ENCODE data around the gene SUPV3L1.
"Not testable (repeated sequence)": the region's sequence is repeated elsewhere in the genome, so short reads cannot be mapped to it uniquely, and the experiment has no call there.

Gene SUPV3L1

DNA sequence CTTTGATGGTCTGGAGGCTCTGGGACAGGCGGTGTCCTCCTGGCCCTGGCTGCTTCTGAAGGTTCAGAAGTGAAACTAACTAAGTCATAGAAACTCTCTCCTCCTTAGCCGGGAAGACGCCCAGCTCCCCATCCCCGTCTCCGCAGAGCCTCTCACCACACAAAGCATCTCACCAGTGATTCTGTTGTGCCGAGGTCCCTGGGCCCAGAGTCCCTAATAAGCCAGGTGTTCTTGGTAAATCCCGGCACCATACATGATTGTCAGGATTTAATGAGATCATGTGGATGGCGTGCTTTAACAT, 49.5 kb downstream of the SUPV3L1 start:
- no peak for DNase-seq

DNA sequence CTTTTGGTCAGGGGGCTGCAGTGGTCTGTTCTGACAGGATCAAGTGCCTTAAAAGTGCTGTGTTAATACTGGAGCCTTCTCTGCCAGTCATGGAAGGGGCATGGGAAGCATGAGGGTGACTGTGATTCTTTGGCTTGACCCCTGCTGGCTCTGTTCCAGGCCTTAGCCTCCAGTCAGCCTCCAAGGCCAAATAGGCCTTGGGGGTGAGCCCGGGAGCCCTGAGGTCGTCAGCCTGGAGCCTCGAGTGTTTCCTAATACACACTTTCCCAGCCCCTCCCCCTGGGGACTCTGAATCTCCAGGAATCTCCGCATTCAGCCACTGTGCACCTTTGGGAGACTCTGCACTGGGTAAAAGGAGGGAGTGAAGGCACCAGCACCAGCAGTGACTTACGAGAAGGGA, 50.1 kb downstream of the SUPV3L1 start:
- DNase-seq, result no peak

DNA sequence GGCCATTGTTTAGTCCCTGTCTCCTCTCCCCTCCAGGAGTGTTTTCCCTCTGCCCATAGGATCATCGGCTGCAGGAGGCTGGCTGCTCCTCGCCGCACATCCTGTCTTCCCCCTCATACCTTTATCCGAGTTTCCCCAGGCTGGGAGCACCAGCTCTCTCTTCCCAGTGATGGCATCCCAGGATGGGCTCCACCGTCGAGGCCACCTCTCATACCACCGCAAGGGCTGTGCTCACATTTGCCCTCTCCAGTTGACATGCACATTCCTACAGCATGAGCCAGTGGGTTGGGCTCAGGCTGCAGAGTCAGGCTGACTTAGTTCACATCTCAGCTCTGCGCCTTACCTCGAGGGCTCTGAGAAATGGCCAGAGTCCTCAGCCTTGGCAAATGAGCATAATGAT, 52.2 kb downstream of the SUPV3L1 start:
- no peak for DNase-seq

DNA sequence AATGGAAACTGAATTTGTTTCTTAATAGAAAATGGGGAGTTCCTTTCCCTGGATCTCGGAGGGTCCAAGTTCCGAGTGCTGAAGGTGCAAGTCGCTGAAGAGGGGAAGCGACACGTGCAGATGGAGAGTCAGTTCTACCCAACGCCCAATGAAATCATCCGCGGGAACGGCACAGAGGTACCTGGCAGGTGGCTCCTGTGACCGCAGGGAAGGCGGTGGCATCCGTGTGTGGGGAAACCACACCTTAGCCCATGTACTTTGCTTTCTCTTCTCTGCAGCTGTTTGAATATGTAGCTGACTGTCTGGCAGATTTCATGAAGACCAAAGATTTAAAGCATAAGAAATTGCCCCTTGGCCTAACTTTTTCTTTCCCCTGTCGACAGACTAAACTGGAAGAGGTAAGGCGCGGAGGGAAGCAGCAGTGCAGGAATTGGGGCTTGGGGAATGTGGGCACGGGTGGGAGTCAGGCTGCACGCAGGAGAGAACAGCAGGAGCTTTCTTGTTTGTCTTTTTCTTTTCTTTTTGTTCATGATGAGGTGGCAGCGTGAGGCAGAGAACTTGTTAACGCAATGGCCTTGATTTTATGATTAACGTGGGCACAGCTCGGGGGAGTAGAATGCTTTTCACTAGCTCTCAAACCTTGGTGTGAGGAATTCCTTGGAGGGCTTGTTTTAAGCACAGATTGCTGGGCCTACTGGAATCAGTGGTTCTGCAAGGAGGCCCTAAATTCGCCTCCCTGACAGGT, 52.9 kb downstream of the SUPV3L1 start:
- no peak for DNase-seq

DNA sequence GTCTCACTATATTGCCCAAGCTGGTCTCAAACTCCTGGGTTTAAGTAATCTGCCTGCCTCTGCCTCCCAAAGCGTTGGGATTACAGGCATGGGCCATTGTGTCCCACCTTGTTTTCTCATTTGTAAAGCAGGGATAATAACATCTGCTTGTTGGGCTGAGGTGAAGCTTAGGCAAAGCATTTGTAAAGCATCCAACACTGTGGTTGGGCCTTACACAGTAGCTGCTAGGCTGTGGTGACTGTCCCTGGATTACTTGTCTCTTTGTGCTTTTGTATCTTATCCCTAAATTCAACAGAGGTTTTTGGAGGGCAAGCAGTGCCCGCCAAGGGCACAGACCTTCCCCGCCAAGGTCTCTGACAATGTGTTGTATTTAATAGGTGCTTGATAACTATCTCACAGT, 54.4 kb downstream of the SUPV3L1 start:
- no peak for DNase-seq

DNA sequence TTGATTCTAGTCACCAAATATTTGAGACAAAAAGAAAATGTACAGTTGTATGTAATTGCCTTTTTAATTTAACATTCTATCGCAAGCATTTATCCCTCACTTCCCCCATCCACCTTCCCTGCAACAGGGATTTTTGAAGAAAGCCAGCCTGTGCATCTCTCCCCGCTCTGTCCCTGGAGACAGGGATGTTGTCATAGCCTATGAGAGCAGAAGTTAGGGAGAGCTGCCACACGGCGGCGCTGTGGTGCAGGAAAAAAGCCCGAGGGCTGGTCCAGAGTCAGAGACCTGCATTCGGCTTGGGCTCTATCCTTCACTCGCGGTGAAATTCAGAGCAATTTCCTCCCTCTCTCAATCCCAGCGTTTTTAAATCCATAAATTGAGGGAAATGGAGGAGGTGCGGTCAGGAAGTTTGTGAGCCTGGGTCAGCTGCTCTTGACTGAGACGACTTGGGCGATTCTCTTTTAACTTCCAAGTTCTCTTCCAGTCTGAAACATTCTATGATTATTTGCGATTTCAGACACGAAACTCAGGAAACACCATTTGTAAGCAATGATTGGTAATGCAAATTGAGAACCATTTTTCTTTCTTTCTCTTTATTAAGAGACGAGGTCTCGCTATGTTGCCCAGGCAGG, 57.6 kb downstream of the SUPV3L1 start:
- DNase-seq, result peak; percentile 65

DNA sequence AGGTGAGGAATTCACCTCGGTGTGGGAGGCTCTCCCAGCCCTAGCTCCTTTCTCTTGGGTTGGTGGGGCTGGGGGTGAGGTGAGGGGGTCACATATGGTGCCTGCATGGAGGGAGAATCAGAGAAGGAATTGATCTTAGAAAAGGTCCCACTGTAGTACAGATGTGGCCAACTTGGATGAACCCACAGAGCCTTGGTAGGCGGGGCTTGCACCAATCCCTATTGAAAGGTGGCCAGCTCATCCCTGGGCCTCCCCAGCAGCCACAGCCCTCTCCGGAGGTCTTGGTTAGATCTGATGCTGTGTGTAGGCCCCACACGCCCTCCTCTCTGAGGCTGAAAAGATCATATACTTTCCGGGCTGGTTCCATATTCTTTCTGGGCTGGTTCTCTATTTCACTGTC, 59.1 kb downstream of the SUPV3L1 start:
- DNase-seq, result no peak

DNA sequence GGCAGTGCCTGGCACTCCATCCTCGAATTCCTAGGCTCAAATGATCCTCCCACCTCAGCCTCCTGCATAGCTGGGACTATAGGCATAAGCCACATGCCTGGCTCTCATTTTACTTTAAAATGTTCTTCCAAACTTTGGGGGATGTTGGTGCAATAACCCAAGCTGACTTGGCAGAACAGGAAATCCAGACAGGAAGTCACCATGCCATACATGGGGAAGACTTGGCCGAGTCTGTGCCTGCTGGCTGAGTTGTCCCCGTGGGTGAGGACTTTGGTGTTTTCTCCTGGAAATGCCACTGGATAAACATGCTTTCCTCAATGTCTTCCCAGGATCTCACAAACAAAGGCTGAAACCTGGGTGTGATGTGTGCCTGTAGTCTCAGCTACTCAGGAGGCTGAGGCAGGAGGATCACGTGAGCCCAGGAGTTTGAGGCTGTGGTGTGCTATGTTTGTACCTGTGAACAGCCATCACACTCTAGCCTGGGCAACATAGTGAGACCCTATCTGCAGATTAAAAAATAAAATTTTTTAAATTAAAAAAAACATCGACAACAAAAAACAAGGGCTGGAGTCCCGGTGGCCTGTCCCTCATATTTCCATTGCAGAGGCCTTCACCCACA, 59.9 kb downstream of the SUPV3L1 start:
- no peak for DNase-seq

DNA sequence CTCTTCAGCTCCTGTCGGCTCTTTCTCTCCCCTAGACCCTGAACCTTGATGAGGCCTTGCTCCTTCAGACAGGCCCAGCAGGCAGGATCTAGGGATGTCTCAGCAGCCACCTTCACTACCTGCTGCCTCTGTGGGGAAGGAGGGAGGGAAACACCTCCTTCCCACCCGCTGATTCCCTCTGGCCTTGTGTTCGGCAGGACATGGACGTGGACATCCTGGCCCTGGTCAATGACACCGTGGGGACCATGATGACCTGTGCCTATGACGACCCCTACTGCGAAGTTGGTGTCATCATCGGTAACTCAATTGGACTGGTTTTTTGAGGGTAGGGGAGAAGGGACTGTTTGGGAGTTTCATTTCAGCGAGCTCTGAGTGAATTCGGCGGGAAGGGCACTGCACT, 60.4 kb downstream of the SUPV3L1 start:
- DNase-seq, result no peak

DNA sequence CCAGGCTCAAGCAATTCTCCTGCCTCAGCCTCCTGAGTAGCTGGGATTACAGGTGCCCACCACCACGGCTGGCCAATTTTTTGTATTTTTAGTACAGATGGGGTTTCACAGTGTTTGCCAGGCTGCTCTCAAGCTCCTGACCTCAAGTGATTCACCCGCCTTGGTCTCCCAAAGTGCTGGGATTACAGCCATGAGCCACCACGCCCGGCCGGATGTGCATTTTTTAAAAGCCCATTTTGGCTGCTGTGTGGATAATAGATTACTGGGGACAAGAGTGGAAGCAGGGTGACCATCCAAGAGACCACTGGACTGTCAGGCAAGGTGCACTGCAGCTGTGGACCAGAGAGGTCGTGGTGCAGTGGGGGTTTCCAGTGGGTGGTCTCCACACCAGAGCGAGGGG, 61.5 kb downstream of the SUPV3L1 start:
- DNase-seq, result no peak

DNA sequence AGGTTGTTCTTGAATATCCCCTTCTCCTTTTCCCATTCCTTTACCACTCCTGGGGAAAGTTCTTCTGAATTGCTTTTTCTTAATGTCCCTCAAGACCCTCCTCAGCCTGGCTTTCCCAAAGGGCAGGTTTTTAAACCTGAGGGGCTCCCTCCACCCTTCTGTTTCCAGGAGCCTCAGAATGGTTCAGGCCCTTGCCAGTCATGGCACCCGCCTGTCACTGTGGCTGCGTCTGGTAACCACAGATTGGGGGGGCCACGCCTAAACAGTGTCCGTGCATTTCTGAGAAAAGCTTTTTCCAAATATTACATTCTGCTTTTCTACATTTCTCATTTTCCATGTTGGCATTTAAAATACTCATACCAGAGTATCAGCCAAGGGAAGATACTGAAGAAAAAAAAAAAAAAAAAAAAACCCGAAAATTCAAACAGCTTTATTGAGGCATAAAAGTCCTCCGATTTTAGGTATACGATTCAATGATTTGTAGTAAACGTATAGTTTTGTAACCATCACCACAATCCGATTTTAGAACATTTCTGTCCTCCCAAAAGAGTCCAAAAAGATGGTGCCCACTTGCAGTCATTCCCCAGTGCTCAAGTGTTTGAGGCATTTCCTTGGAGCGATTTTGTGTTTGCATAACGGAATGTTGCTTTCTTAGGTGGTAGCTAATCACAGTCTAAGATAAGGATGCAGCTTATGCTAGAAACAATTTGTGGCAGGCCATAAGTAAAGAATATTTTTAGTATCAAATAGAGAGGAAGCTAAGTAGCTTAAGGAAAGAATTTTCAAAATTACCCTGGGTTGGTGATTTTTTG, 62.2 kb downstream of the SUPV3L1 start:
- no peak for DNase-seq

DNA sequence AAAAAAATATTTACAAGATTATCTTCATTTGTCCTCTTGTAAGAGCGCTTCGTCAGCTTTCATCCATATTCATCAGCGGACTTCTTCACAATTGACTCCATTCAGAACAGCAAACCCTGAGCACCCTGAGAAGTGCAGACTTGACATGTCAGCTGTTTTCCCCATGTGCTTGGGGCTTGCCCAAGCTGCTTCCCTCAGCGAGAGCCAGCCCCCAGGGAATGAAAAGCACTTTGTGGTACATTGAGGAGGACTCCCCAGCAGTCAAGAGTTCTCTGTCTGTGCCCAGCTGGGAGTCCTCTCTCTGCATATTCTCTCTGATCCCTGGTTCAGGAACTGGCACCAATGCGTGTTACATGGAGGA, 62.8 kb downstream of the SUPV3L1 start:
- no peak for DNase-seq

DNA sequence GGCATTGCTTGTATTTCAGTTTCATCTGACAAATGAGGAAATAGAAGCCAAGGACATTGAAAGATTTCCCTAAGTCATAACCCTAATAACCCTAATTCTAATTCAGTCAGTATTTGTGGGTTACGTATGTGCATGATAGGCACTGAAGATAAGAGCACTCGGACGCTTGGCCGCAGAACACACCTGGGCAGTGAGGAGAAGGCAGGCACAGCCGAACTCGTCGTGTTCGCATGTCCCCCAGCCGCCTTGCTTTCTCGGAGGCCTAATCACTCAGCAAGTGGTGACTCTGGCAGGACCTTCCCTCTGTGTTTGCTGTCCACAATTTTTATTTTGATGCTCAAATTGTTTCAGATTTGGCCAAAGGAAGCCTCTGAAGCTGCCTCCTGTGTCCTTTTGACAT, 63.8 kb downstream of the SUPV3L1 start:
- no peak for DNase-seq

DNA sequence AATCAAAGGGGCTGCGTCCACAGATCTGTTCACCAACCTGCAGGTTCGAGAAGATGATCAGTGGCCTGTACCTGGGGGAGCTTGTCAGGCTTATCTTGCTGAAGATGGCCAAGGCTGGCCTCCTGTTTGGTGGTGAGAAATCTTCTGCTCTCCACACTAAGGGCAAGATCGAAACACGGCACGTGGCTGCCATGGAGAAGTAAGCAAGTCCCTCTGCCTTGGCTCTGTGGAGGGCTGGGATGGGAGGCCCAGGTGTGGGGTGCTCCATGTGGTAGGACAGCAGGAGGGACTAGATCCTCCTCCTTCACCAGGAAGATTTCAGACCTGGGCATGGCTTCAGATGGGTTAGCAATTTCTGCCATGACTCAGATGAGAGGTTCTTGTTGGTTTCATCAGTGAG, 66.0 kb downstream of the SUPV3L1 start:
- DNase-seq, result no peak

DNA sequence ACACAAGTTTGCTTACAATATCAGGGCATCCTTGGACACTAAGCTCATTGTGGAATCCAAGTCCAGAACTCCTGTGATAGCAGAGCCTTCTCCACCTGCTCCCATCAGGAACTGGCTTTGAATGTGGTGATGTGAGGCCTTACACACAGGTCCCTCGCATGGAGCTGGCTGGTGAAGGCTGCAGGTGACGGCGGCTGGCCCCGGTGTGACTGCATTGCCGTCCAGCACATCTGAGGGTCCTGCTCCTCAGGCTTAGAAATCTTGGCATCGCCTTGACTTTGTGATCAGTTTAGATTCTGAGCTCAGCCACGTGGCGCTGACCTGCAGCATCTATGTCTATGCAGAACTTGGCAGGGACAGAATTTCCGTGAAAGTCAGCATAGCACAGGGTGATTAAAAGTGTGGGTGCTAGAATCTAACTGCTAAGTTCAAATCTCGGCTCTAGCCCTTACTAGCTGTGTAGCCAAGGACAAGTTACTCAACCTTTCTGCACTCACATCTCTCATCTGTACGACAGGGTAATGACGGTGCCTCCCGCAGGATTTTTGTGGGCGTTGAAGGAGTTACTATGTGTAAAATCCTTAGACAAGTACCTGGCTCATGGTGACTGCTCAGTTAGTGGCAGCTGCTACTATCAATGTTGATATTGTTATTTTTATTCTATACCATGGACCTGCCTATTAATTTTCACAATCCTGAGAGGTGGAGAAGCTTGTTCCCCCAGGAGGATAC, 66.7 kb downstream of the SUPV3L1 start:
- no peak for DNase-seq

DNA sequence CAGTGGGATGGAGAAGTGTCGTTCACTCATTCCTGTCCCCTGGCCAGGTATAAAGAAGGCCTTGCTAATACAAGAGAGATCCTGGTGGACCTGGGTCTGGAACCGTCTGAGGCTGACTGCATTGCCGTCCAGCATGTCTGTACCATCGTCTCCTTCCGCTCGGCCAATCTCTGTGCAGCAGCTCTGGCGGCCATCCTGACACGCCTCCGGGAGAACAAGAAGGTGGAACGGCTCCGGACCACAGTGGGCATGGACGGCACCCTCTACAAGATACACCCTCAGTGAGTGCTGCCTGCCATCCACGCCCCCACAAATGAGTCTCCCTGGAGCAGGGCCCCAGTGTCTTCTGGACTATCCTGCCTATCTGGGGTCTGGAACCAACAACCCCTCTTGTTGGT, 67.3 kb downstream of the SUPV3L1 start:
- no peak for DNase-seq

DNA sequence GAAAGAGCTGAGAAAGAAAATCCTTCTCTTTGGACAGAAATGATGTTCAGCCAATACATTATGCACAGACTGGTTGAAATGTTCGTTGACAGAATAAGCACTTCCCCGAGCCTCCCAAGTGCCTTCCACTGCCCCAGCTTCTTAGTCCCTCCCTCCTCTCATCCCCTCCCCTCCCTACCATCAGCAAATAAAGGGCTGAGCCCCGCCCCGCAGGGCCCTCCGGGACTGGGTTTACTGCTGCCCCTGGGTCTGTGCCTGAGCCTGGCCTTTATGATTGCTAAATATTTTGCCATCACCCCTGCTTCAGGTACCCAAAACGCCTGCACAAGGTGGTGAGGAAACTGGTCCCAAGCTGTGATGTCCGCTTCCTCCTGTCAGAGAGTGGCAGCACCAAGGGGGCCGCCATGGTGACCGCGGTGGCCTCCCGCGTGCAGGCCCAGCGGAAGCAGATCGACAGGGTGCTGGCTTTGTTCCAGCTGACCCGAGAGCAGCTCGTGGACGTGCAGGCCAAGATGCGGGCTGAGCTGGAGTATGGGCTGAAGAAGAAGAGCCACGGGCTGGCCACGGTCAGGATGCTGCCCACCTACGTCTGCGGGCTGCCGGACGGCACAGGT, 68.2 kb downstream of the SUPV3L1 start:
- DNase-seq, result no peak

DNA sequence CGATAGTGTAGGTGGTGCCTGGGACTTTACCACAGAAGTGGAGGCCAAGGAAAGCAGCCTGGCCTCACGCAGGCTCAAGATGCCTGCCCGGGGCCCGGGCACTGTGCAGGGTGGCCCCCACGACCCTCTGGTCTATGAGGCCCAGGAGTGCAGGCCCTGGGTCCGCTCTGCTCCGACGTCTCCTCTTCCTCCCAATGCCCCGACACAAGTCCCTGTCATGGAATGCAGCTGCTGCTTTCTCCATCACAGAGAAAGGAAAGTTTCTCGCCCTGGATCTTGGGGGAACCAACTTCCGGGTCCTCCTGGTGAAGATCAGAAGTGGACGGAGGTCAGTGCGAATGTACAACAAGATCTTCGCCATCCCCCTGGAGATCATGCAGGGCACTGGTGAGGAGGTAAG, 70.0 kb downstream of the SUPV3L1 start:
- no peak for DNase-seq

DNA sequence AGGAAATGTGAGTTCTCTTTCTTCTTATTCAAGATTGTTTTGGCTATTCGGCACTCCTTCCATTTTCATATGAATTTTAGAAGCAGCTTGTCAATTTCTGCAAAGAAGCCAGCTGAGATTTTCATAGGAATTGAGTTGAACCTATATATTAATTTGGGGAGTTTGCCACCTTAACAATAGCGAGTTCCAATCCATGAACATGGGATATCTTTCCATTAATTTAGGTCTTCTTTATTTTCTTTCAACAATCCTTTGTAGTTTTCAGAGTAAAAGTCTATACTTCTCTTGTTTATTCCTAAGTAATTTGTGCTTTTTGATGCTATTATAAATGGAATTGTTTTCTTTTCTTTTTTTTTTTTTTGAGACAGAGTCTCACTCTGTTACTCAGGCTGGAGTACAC, 71.4 kb downstream of the SUPV3L1 start:
- not testable (repeated sequence) for DNase-seq

DNA sequence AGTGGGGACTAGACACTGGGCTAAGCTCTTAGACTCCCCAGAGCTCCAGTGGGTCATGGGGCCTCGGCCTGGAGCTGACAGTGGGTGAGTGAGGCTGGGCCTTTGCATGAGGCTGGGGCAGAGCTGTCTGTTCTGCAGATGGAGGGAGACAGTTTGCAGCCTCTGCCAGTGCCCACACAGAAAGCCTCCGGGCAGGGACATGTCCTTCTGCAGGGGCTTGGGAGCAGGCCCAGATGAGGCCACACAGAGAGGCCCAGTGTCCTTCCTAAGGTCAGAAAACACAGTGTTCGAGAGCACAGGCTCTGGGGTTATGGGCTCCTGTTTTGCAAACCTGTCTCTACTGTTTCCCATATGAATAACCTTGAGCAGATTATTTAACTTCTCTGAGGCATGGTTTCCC, 73.1 kb downstream of the SUPV3L1 start:
- no peak for DNase-seq

DNA sequence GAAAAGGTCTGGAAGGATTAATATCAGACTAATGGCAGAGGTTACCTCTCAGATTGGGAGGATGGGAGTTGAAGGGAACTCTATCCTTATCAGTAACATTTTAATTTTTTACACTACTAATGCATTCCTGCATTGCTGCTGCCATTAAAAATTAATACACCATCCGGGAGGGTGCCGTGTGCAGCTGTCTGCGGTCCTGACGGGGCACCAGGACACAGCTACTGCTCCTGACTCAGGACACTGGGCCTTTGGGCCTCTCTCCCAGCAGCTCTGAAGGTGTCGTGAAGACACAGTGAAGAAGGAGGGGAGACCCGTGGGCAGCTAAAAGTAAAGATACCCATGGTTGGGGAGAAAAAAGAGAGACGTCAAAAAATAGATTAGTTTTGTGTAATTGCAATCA, 74.8 kb downstream of the SUPV3L1 start:
- DNase-seq, result no peak
